HG02623 (cell line): Measurements from ENCODE around the gene TOLLIP.
"Not testable (repeated sequence)": the region's sequence is repeated elsewhere in the genome, so short reads cannot be mapped to it uniquely, and the experiment has no call there.

Experiments
- ATAC-seq: cut with Tn5 transposase; IDR thresholded peaks from one replicate; pipeline ENCODE4 v1.9.1; 2021; ENCODE audit warnings: moderate library complexity; ENCODE audit not compliant: unreplicated experiment

TOLLIP gene

GRCh38 chr11:1252371-1253102, 56.9 kb downstream of the TOLLIP start:
- ATAC-seq = no peak

DNA sequence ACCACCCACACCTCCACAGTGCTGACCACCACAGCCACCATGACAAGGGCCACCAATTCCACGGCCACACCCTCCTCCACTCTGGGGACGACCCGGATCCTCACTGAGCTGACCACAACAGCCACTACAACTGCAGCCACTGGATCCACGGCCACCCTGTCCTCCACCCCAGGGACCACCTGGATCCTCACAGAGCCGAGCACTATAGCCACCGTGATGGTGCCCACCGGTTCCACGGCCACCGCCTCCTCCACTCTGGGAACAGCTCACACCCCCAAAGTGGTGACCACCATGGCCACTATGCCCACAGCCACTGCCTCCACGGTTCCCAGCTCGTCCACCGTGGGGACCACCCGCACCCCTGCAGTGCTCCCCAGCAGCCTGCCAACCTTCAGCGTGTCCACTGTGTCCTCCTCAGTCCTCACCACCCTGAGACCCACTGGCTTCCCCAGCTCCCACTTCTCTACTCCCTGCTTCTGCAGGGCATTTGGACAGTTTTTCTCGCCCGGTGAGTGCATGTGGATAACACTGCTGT, 58.1 kb downstream of the TOLLIP start:
- no peak for ATAC-seq

DNA sequence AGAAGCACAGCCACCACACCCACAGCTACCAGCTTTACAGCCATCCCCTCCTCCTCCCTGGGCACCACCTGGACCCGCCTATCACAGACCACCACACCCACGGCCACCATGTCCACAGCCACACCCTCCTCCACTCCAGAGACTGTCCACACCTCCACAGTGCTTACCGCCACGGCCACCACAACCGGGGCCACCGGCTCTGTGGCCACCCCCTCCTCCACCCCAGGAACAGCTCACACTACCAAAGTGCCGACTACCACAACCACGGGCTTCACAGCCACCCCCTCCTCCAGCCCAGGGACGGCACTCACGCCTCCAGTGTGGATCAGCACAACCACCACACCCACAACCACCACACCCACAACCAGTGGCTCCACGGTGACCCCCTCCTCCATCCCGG, 59.0 kb downstream of the TOLLIP start:
- ATAC-seq = not testable (repeated sequence)

- ATAC-seq = not testable (repeated sequence)
Observed at GRCh38 chr11:1248951-1249350, 60.5 kb downstream of the TOLLIP start.

DNA sequence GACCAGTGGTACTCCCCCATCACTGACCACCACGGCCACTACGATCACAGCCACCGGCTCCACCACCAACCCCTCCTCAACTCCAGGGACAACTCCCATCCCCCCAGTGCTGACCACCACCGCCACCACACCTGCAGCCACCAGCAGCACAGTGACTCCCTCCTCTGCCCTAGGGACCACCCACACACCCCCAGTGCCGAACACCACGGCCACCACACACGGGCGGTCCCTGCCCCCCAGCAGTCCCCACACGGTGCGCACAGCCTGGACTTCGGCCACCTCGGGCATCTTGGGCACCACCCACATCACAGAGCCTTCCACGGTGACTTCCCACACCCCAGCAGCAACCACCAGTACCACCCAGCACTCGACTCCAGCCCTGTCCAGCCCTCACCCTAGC, 62.4 kb downstream of the TOLLIP start:
- ATAC-seq = not testable (repeated sequence)

GRCh38 chr11:1246301-1246700, 63.1 kb downstream of the TOLLIP start:
- ATAC-seq = not testable (repeated sequence)

DNA sequence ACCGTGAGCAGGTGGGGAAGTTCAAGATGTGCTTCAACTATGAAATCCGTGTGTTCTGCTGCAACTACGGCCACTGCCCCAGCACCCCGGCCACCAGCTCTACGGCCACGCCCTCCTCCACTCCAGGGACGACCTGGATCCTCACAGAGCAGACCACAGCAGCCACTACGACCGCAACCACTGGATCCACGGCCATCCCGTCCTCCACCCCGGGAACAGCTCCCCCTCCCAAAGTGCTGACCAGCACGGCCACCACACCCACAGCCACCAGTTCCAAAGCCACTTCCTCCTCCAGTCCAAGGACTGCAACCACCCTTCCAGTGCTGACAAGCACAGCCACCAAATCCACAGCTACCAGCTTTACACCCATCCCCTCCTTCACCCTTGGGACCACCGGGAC, 63.7 kb downstream of the TOLLIP start:
- ATAC-seq = not testable (repeated sequence)

- ATAC-seq = not testable (repeated sequence)
Observed at GRCh38 chr11:1244557-1244956, 64.9 kb downstream of the TOLLIP start.

DNA sequence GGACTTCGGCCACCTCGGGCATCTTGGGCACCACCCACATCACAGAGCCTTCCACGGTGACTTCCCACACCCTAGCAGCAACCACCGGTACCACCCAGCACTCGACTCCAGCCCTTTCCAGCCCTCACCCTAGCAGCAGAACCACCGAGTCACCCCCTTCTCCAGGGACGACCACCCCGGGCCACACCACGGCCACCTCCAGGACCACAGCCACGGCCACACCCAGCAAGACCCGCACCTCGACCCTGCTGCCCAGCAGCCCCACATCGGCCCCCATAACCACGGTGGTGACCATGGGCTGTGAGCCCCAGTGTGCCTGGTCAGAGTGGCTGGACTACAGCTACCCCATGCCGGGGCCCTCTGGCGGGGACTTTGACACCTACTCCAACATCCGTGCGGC, 65.9 kb downstream of the TOLLIP start:
- ATAC-seq = not testable (repeated sequence)

GRCh38 chr11:1242751-1243150, 66.7 kb downstream of the TOLLIP start:
- ATAC-seq = not testable (repeated sequence)

DNA sequence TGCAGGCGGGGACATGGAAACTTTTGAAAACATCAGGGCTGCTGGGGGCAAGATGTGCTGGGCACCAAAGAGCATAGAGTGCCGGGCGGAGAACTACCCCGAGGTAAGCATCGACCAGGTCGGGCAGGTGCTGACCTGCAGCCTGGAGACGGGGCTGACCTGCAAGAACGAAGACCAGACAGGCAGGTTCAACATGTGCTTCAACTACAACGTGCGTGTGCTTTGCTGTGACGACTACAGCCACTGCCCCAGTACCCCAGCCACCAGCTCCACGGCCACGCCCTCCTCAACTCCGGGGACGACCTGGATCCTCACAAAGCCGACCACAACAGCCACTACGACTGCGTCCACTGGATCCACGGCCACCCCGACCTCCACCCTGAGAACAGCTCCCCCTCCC, 67.1 kb downstream of the TOLLIP start:
- no peak for ATAC-seq

DNA sequence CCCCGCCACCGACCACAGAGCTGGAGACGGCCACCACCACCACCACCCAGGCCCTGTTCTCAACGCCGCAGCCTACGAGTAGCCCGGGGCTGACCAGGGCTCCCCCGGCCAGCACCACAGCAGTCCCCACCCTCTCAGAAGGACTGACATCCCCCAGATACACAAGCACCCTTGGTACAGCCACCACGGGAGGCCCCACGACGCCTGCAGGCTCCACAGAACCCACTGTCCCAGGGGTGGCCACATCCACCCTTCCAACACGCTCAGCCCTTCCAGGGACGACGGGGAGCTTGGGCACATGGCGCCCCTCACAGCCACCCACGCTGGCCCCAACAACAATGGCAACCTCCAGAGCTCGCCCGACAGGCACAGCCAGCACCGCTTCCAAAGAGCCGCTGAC, 67.7 kb downstream of the TOLLIP start:
- ATAC-seq = no peak

DNA sequence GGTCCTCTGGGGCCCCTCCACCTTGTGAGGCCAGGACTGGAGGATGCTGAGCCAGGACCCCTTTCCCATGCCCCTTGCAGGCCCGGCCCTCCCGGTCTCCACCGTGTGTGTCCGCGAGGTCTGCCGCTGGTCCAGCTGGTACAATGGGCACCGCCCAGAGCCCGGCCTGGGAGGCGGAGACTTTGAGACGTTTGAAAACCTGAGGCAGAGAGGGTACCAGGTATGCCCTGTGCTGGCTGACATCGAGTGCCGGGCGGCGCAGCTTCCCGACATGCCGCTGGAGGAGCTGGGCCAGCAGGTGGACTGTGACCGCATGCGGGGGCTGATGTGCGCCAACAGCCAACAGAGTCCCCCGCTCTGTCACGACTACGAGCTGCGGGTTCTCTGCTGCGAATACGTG, 68.7 kb downstream of the TOLLIP start:
- ATAC-seq = no peak

DNA sequence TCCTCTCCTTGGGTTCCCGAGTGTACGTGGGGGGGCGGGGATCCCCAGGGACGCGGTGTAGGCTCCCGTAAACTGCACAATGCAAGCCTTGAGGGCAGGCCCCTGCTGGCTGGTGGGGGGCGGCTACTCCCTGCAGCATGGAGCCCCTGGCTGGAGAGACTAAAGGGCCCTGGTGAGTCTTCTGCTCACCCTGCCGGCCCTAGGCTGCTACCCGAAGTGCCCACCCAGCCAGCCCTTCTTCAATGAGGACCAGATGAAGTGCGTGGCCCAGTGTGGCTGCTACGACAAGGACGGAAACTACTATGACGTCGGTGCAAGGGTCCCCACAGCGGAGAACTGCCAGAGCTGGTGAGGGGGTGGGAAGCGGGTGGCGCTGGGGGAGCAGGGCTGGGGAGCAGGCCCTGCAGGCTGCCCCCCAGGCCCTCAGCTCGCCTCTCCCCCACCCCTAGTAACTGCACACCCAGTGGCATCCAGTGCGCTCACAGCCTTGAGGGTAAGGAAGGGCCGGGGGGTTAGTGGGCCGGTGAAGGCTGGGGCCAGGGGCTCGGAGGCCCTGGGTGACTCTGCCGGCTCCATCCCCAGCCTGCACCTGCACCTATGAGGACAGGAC, 69.7 kb downstream of the TOLLIP start:
- ATAC-seq = no peak

DNA sequence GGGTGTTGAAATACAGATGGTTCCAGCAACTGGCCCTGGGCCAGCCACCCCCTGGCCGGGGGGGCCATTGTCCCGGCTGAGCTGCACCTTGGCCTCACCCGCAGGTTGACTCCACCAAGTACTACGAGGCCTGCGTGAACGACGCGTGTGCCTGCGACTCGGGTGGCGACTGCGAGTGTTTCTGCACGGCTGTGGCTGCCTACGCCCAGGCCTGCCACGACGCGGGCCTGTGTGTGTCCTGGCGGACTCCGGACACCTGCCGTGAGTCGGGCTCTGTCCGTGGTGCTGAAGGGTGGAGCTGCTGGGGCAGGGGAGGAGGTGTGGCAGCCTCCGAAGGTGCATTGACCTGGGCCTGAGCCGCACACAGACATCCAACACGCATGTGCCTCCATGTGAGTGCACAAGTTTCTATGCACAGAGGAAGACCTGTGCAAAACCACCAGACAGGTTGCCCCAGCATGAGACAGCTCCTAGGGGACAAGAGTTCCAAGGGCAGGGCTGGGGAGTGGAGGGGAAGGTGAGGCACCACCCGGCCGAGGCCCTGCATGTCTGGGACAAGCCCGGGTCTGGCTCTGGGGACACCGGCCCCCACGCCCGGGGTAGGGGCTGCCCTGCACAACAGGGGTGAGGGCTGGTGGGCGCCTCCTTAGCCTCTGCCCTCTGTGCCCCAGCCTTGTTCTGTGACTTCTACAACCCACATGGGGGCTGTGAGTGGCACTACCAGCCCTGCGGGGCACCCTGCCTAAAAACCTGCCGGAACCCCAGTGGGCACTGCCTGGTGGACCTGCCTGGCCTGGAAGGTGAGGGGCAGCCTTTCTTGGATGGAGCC, 70.5 kb downstream of the TOLLIP start:
- no peak for ATAC-seq

DNA sequence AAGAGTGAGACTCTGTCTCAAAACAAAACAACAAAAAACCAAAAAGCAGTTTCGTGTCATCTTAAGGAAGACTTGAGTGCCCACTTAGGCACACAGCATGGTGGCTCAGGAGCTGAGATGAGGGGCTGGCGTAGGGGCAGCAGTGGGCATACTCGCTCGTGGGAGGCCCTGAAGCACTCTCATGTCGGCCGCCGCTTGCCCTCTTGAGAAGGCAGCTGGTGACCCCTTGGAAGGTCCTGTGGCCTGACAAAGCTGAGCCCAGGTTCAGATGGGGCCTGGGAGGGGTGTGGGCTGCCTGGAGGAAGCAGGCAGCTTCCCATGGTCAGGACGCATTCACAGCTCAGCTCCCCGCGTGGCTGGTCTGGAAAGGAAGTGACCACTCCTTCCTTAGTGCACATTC, 71.6 kb downstream of the TOLLIP start:
- ATAC-seq = no peak

GRCh38 chr11:1237128-1237580, 72.3 kb downstream of the TOLLIP start:
- ATAC-seq = no peak

GRCh38 chr11:1236316-1237127, 72.9 kb downstream of the TOLLIP start:
- no peak for ATAC-seq

DNA sequence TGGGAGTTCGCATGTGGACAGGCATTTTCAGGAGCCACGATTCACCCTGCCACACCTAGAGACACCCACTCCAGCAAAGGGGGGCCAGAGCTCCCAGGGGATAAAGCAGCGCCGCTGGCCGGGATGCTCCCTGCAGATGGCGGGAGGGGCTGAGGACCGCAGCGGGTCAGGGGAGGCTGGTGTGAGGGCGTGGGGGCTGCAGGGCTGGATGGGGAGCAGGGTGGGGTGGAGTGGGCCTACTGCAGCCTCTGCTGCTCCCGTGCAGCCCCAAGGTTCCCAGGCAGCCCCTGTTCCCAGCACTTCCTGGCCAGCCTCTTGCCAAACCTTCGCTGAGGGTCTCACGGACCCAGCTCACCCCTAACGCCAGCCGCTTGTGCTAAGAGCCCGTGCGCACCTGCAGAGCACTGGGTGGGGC, 73.5 kb downstream of the TOLLIP start:
- ATAC-seq = no peak

DNA sequence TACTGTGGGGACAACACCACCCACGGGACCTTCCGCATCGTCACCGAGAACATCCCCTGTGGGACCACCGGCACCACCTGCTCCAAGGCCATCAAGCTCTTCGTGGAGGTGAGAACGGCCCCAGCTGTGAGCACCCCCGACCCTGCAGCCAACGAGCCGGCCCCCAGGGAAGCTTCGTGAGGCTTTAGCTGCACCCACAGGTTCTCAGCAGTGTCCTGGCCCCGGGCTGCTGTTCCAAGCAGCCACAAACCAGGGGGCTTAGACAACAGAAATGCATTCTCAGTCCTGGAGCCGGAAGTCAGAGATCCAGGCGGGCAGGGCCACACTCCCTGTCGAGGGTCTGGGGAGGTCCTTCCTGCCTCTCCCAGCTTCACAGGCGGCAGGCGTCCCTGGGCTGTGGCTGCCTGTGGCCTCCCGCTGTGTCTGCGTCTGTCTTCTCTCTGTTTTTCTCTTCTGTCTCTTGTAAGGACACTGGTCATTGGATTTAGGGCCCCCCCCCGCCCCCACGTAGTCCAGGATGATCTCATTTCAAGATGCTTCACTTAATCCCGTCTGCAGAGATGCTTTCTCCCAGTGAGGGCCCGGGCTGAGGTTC, 74.0 kb downstream of the TOLLIP start:
- ATAC-seq = no peak
